Activated T-cell treated with anti-CD3 and anti-CD28 coated beads, Interleukin-2, amount 50 U/mL, for 1 hour (primary cell): Measurements from ENCODE around the gene MAFF.
A peak's percentile ranks its signal among the peaks of the same experiment; 100 is the strongest.

Experiments used
- DNase-seq: peaks from one replicate; pipeline ENCODE4 v3.0.0-alpha.2; 2020

Gene MAFF

DNA sequence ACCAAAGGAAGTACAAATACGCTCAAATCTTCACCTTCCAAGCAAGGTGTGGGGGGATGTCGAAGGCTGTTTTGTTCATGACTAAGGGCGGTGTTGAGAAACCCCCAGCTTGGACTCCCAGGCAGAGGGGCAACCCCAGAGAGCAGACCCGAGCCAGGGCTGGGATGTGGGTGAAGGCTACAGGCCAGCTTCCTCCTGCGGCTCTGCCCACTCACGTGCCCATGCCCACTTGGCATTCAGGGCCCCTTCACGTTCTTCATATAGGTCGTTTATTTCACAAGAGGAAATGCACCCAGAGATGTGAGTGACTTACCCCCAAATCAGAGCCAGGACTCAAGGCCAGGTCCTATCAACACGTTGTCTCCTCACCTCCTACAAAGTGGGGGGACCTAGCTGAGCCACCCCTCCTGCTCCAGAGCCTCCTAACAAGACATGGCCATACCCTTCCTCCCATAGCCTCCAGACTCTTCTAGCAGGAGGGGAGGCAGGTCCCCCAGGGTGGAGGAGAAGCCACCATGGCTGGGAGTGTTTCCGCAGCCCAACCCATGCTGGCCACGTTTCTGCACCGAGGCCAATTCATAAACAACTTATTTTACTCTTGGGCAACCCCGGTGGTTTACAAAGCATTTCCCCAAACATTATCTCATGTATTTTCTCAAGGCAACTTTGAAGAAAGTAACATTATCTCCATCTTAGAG lies 49.0 kb downstream of the MAFF start:
- DNase-seq = no peak

GRCh38 chr22:38251341-38251692 lies 49.5 kb downstream of the MAFF start:
- DNase-seq = no peak

DNA sequence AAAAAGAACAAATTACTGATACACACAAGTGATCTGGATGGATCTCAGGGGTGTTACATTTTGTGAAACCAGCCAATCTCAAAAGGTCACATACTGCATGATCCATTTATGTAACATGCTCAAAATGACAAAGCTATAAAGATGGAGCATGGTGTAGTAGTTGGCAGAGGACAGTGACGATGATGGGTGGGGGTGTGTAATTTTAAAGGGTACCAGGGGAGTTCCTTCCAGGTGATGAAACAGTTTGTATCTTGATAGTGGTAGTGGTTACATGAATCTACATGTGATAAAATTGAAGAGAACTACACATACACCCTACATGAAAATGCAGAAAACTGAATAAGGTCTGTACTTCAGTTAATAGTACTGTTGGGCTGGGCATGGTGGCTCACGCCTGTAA lies 53.9 kb downstream of the MAFF start:
- no peak for DNase-seq

DNA sequence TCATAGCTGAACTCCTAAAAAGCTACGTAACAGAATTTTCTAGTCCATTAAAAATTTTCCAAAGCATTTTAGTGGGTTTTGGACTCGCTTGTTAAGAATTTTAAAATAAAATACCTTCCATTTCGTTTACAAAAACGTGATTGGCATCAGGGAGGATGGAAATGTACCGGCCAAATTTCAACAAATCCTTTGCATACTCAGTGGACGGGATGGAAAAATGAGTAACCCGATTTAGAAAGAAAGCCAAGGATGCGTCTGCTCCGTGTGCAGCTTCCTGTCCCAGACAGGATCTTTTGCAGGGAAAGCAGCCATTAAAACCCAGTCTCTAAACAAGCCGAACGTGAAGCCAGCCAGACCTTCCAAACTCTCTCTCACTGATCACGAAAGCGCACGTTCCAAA lies 55.4 kb downstream of the MAFF start:
- no peak for DNase-seq

GRCh38 chr22:38257650-38258250 lies 56.0 kb downstream of the MAFF start:
- no peak for DNase-seq

DNA sequence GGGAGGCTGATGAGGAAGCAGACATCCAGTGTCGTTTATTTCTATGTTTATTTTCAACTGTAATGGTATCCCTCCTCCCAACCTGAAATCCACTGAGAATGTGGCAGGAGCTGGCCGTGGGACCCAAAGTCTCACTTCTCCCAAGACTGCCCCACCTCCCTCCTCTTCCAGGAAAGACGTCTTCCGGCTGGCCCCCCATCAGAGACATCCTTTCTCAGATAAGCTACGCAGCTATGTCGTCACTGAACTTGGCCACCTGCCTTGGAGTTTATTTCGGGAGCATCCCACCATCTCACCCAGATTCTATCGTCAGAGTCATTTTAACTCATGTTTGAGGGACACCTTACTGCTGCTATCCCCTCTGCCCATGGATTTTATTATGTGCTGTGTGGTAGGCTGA lies 57.1 kb downstream of the MAFF start:
- DNase-seq = no peak

DNA sequence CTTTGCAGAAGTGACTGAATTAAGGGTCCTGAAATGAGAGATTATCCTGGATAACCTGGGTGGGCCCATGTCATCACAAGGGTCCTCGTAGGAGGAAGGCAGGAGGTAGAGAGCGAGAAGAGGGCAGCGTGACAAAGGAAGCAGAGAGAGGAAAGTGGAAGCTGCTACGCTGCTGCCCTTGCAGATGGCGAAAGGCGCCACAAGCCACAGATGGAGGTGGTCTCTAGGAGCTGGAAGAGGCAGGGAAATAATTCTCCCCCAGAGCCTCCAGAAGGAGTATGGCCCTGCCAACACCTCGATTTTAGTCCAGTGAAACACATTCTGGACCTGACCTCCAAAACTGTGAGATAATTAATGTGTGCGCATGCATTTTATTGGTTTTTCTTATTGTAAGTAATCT lies 57.6 kb downstream of the MAFF start:
- no peak for DNase-seq

GRCh38 chr22:38260761-38261681 lies 59.2 kb downstream of the MAFF start:
- DNase-seq = no peak

GRCh38 chr22:38262051-38262795 lies 60.4 kb downstream of the MAFF start:
- peak; percentile 54 for DNase-seq

DNA sequence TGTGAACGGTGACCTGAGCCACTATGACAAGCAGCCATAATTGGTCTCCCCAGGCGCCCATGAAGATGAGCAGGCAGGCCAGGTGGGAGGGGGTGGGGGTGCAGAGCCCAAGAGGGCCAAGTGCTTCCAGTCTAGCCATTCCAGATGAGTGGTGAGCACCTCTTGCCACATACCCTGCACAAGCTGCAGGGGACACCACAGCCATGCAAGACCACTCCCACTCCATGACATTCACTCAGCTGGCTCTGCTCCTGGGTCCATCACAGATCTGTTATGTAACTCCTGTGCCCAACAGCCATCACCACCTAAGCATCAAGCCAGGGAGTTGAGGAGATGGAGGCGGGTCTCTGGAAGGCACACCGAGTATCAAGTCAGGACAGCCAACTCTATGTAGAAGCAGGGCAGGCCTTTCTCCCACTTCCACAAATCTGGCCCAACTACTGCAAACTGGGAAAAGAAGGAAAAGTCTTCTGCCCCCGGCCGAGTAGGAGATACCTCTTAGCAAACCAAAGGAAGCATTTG lies 62.6 kb downstream of the MAFF start:
- DNase-seq = no peak
